GM23338 (cell line): ENCODE measurements around the gene CDK7.

ENCODE experiments used
- EZH2 ChIP-seq: fragments of 200-600 bp; sonication (generic); IDR thresholded peaks from one replicate; pipeline ENCODE4 v1.8.0; 2017; ENCODE audit warnings: antibody characterized with exemption, mild to moderate bottlenecking, low read depth; ENCODE audit not compliant: unreplicated experiment
- POLR2AphosphoS5 ChIP-seq: IDR thresholded peaks from 2 replicates; pipeline ENCODE4 v1.6.1; 2016; ENCODE audit warnings: antibody characterized with exemption, low read depth
- ZNF114 ChIP-seq: fragments of 250-450 bp; sonication (Bioruptor Pico); IDR thresholded peaks from 2 replicates; pipeline ENCODE4 v1.5.0; 2020; ENCODE audit warnings: mild to moderate bottlenecking, moderate library complexity
- TF ChIP-seq, protein P1 (sequence below), 2 experiments: fragments of 200-600 bp in 1 of 2; sonication (generic) in 1 of 2; conservative IDR thresholded peaks; 2 replicates each; pipeline versions ENCODE4 v1.5.1 to v1.6.1; 2016 to 2017; ENCODE audit warnings: antibody characterized with exemption in 2 of 2, low read depth in 2 of 2, mild to moderate bottlenecking in 2 of 2, moderate library complexity in 1 of 2
- TF ChIP-seq, protein P2 (sequence below): IDR thresholded peaks from one replicate; pipeline ENCODE4 v1.6.1; 2018; ENCODE audit warnings: antibody characterized with exemption; ENCODE audit not compliant: unreplicated experiment

GRCh38 chr5:69313428-69313827 lies 78.7 kb downstream of the CDK7 start:
- TF ChIP-seq, protein P1, sequence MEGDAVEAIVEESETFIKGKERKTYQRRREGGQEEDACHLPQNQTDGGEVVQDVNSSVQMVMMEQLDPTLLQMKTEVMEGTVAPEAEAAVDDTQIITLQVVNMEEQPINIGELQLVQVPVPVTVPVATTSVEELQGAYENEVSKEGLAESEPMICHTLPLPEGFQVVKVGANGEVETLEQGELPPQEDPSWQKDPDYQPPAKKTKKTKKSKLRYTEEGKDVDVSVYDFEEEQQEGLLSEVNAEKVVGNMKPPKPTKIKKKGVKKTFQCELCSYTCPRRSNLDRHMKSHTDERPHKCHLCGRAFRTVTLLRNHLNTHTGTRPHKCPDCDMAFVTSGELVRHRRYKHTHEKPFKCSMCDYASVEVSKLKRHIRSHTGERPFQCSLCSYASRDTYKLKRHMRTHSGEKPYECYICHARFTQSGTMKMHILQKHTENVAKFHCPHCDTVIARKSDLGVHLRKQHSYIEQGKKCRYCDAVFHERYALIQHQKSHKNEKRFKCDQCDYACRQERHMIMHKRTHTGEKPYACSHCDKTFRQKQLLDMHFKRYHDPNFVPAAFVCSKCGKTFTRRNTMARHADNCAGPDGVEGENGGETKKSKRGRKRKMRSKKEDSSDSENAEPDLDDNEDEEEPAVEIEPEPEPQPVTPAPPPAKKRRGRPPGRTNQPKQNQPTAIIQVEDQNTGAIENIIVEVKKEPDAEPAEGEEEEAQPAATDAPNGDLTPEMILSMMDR (conservative IDR thresholded peaks at IDR 0.05; ENCODE audit: low read depth in 2 of 2), result no peak
- TF ChIP-seq, protein P2, sequence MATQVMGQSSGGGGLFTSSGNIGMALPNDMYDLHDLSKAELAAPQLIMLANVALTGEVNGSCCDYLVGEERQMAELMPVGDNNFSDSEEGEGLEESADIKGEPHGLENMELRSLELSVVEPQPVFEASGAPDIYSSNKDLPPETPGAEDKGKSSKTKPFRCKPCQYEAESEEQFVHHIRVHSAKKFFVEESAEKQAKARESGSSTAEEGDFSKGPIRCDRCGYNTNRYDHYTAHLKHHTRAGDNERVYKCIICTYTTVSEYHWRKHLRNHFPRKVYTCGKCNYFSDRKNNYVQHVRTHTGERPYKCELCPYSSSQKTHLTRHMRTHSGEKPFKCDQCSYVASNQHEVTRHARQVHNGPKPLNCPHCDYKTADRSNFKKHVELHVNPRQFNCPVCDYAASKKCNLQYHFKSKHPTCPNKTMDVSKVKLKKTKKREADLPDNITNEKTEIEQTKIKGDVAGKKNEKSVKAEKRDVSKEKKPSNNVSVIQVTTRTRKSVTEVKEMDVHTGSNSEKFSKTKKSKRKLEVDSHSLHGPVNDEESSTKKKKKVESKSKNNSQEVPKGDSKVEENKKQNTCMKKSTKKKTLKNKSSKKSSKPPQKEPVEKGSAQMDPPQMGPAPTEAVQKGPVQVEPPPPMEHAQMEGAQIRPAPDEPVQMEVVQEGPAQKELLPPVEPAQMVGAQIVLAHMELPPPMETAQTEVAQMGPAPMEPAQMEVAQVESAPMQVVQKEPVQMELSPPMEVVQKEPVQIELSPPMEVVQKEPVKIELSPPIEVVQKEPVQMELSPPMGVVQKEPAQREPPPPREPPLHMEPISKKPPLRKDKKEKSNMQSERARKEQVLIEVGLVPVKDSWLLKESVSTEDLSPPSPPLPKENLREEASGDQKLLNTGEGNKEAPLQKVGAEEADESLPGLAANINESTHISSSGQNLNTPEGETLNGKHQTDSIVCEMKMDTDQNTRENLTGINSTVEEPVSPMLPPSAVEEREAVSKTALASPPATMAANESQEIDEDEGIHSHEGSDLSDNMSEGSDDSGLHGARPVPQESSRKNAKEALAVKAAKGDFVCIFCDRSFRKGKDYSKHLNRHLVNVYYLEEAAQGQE, result no peak
- TF ChIP-seq POLR2AphosphoS5 (no peak), EZH2 (no peak), ZNF114 (CRISPR knock-in tag) (no peak)
